ENCODE data around the gene SCP2. TPM values are rescaled to one million over a fixed set of nuclear protein-coding genes. Genes with fewer than 3 reads are reported as not detected.

Gene SCP2
- total RNA-seq, 3 donors from 2014 or later = 228 to 272 (median 267) TPM

GRCh38 chr1:53020588-53020987, 93.5 kb downstream of the SCP2 start:
- TF ChIP-seq, protein P1, sequence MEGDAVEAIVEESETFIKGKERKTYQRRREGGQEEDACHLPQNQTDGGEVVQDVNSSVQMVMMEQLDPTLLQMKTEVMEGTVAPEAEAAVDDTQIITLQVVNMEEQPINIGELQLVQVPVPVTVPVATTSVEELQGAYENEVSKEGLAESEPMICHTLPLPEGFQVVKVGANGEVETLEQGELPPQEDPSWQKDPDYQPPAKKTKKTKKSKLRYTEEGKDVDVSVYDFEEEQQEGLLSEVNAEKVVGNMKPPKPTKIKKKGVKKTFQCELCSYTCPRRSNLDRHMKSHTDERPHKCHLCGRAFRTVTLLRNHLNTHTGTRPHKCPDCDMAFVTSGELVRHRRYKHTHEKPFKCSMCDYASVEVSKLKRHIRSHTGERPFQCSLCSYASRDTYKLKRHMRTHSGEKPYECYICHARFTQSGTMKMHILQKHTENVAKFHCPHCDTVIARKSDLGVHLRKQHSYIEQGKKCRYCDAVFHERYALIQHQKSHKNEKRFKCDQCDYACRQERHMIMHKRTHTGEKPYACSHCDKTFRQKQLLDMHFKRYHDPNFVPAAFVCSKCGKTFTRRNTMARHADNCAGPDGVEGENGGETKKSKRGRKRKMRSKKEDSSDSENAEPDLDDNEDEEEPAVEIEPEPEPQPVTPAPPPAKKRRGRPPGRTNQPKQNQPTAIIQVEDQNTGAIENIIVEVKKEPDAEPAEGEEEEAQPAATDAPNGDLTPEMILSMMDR (IDR thresholded peaks at IDR 0.05) = no peak
- Histone ChIP-seq H3K4me1 (ENCODE audit: low read depth) (peaks cover 3% of the 10 kb centered on the region), H3K4me3 (no peak overlapping the region), H3K36me3 (ENCODE audit: low read depth) (no peaks in the 10 kb centered on the region), H3K9me3 (no peaks in the 10 kb centered on the region)
- intact Hi-C loops (cut with DNase I, micrococcal nuclease) = no loop called here
- DNase-seq (no peak), ATAC-seq (no peak)

DNA sequence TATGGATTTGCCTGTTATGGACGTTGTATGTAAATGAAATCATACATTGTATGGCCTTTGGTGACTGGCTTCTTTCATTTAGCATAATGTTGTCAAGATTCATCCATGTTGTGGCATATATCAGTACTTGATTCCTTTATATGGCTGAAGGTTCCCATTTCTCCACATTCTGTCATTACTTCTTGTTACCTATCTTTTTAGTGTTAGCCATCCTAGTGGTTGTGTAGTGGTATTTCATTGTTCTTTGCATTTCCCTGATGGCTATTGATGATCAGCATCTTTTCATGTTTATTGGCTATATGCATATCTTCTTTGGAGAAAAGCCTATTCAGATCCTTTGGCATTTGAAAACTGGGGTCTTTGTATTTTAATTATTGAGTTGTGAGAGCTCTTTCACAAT, 95.1 kb downstream of the SCP2 start:
- intact Hi-C loops (cut with DNase I, micrococcal nuclease) = no loop called here

DNA sequence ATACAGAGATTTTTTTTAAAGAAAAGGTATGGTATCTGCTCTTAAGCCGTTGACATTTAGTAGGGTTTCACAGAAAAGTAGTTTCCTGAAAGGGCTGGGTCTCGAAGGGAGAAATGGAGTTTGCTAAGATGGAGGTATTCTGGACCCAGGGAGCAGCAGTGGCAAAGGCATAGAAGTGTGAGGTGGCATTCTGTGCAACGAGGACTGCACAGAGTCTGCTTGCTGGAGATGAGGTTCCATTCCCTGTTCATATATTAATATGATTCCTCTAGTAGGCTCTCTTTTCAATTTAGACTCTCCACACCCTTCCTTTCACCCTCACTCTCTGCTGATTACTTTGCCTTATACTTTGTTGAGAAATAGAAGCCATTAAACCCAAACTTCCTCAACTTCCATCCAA, 96.5 kb downstream of the SCP2 start:
- Histone ChIP-seq H3K4me3 (no peak overlapping the region), H3K9me3 (no peaks in the 10 kb centered on the region), H3K4me1 (ENCODE audit: low read depth) (no peaks in the 10 kb centered on the region), H3K36me3 (ENCODE audit: low read depth) (no peaks in the 10 kb centered on the region)
- ATAC-seq = no peak
- no peak for DNase-seq
- TF ChIP-seq, protein P1 (IDR thresholded peaks at IDR 0.05) = no peak
- intact Hi-C loops (cut with DNase I, micrococcal nuclease) = no loop called here

More for the DNA sequence above, 95.1 kb downstream of the SCP2 start:
- no peak for ATAC-seq
- DNase-seq = no peak
- TF ChIP-seq, protein P1 (IDR thresholded peaks at IDR 0.05) = no peak
- Histone ChIP-seq H3K4me1 (ENCODE audit: low read depth) (no peaks in the 10 kb centered on the region), H3K36me3 (ENCODE audit: low read depth) (no peaks in the 10 kb centered on the region), H3K9me3 (no peaks in the 10 kb centered on the region), H3K4me3 (no peak overlapping the region)

DNA sequence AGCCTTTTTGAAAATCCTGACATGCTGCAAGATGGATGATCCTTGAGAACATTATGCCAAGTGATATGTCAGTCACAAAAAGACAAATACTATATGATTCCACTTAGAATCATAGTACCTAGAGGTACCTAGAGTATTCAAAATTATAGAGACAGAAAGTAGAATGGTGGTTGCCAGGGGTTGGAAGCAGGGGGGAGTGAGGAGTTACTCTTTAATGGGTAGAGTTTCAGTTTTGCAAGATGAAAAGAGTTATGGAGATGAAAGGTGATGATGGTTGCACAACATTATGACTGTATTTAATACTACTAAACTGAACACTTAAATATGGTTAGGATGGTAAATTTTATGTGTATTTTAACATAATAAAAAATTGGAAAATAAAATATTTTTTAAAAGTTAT, 97.0 kb downstream of the SCP2 start:
- H3K4me1 ChIP-seq (ENCODE audit: low read depth) = no peaks in the 10 kb centered on the region
- ATAC-seq = no peak
- TF ChIP-seq, protein P1 (IDR thresholded peaks at IDR 0.05) = no peak

DNA sequence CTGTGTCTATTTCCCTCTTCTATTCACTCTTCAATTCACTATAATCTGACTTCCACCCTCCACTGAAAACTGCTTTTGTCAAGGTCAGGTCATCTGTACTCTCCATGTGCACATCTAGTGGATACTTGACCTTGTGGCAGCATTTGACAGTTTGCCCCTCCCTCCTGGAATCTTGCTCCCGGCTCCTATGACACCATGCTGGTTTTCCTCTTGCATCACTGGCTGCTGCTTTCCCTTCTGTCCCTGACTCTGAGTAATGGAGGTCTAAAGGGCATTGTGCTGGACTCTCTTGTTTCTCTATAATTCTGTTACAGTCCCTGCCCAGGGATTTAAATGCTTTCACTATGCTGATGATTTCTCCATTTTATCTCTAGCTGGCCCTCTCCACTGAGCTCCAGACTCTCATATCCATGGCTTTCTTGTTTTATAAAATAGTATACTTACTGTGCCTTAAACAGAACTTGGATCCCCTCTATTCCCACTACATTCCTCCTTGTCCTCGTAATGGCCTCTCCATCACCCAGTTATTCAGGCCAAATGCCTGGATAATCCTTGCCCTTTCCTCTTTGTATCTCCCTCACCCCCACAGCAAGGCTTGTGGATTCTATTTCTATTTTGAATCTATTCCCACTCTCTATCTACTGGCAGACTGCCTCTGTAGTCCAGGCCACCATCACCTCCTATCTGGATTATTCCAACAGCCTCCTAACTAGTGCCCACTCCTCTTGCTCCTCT, 98.1 kb downstream of the SCP2 start:
- DNase-seq (peak in 1 of 3 donors; percentile 37), ATAC-seq (peak; percentile 93)
- no peak overlapping the region for H3K4me3 ChIP-seq
- intact Hi-C loops (cut with DNase I, micrococcal nuclease) = no loop called here
- TF ChIP-seq, protein P1 (IDR thresholded peaks at IDR 0.05) = no peak
- H3K9me3 ChIP-seq = no peaks in the 10 kb centered on the region
- H3K4me1 ChIP-seq (ENCODE audit: low read depth) = no peaks in the 10 kb centered on the region
- H3K36me3 ChIP-seq (ENCODE audit: low read depth) = no peaks in the 10 kb centered on the region

More for the DNA sequence above, 97.0 kb downstream of the SCP2 start:
- no peak overlapping the region for H3K4me3 ChIP-seq
- H3K9me3 ChIP-seq = no peaks in the 10 kb centered on the region
- DNase-seq = no peak
- intact Hi-C loops (cut with DNase I, micrococcal nuclease) = no loop called here
- no peaks in the 10 kb centered on the region for H3K36me3 ChIP-seq (ENCODE audit: low read depth)
